Activated CD4-positive, alpha-beta T cell treated with anti-CD3 and anti-CD28 coated beads for 36 hours (primary cell): ENCODE results near the gene TFEB. TPM values are rescaled to one million over a fixed set of nuclear protein-coding genes. Genes with fewer than 3 reads are reported as not detected.
"Not testable (repeated sequence)": the region's sequence is repeated elsewhere in the genome, so short reads cannot be mapped to it uniquely, and the experiment has no call there.

Source experiments
- ATAC-seq: fragments of 200-7000 bp; cut with Tn5 transposase; one replicate; pipeline ENCODE4 v1.10.0; 2021; ENCODE audit warnings: mild to moderate bottlenecking, moderate library complexity
- CTCF ChIA-PET: fragments of 350-600 bp; sonication (Branson Sonifier 250); formaldehyde crosslinking; loops from one replicate; lab custom pipeline; 2021; ENCODE audit warnings: antibody characterized with exemption; lab: Charles Lee
- POLR2A ChIA-PET: fragments of 350-600 bp; sonication (Branson Sonifier 250); formaldehyde crosslinking; loops from one replicate; lab custom pipeline; 2021; ENCODE audit warnings: antibody characterized with exemption, inconsistent platforms; lab: Charles Lee
- DNase-seq: peaks from one replicate; pipeline ENCODE4 v3.0.0-alpha.2; 2020
- H3K27ac Mint-ChIP-seq: one replicate; pipeline ENCODE4 v1.8.0; 2021; ENCODE audit warnings: mixed read lengths
- H3K27me3 Mint-ChIP-seq: one replicate; pipeline ENCODE4 v1.8.0; 2021; ENCODE audit warnings: mixed read lengths
- H3K36me3 Mint-ChIP-seq: one replicate; pipeline ENCODE4 v1.8.0; 2021; ENCODE audit warnings: low read depth, mixed read lengths
- H3K4me1 Mint-ChIP-seq: one replicate; pipeline ENCODE4 v1.8.0; 2021; ENCODE audit warnings: mixed read lengths
- H3K4me3 Mint-ChIP-seq: one replicate; pipeline ENCODE4 v1.8.0; 2021; ENCODE audit warnings: mild to moderate bottlenecking, moderate library complexity, mixed read lengths
- H3K9me3 Mint-ChIP-seq: one replicate; pipeline ENCODE4 v1.8.0; 2021; ENCODE audit warnings: low read depth, mixed read lengths
- intact Hi-C, 2 experiments: fragments of 100-400 bp; cut with DNase I in 1 of 2; cut with micrococcal nuclease in 1 of 2; formaldehyde crosslinking; loops; one replicate each; pipeline versions ENCODE4 v1.14.2 to v1.15.1; 2022 to 2024; cut with DNase I, micrococcal nuclease
- total RNA-seq, 2 experiments: library from RNA; stranded (reverse); gene quantifications; one replicate each; pipeline ENCODE4 v1.2.3, GENCODE V29; 2021

Gene TFEB
- total RNA-seq, 2 experiments from 2014 or later = 8.5 to 9.2 TPM

GRCh38 chr6:41777551-41778285 is 42.3 kb upstream of the TFEB start:
- Mint-ChIP-seq H3K9me3 (no peaks in the 10 kb centered on the region), H3K36me3 (peaks cover 3% of the 10 kb centered on the region), H3K4me3 (no peak overlapping the region), H3K27ac (no peak overlapping the region), H3K4me1 (peaks cover 18% of the 10 kb centered on the region), H3K27me3 (peaks cover 7% of the 10 kb centered on the region)
- intact Hi-C loops = loop anchor here in 1 of 2 experiments (5.0 to 10.0 kb wide), 2 partner anchors 73 to 175 kb away; no protein-coding TSS in a partner anchor
- DNase-seq (no peak), ATAC-seq (no peak)
- ChIA-PET CTCF (interaction anchor here (0.5 to 3.4 kb wide), 4 partner anchors 9 to 439 kb away, joined by 3 to 24 read pairs (median 4); partner anchors contain the start of gene TOMM6), POLR2A (interaction anchor here (0.6 kb wide), 1 partner anchor 10 kb away, joined by 5 read pairs; the partner anchor contains the start of gene TOMM6)

- H3K4me1 Mint-ChIP-seq = peaks cover 12% of the 10 kb centered on the region
- intact Hi-C loops = loop anchor here in 1 of 2 experiments (5.0 to 10.0 kb wide), 2 partner anchors 71 to 173 kb away; no protein-coding TSS in a partner anchor
- CTCF ChIA-PET = interaction anchor here (0.5 to 3.4 kb wide), 6 partner anchors 9 to 1015 kb away, joined by 3 to 24 read pairs (median 3); partner anchors contain the start of gene TOMM6
These were observed 40.0 kb upstream of the TFEB start for GRCh38 chr6:41775293-41775882.

GRCh38 chr6:41774841-41775240 is 39.4 kb upstream of the TFEB start:
- CTCF ChIA-PET = interaction anchor here (0.5 to 1.7 kb wide), 3 partner anchors 10 to 1015 kb away, joined by 3 to 5 read pairs (median 3); no protein-coding TSS in a partner anchor
- Mint-ChIP-seq H3K9me3 (no peaks in the 10 kb centered on the region), H3K27me3 (no peaks in the 10 kb centered on the region), H3K4me3 (no peak overlapping the region), H3K4me1 (peaks cover 10% of the 10 kb centered on the region), H3K36me3 (peaks cover 8% of the 10 kb centered on the region), H3K27ac (no peak overlapping the region)
- ATAC-seq (no peak), DNase-seq (no peak)
- intact Hi-C loops = loop anchor here in 1 of 2 experiments (5.0 to 10.0 kb wide), 2 partner anchors 70 to 173 kb away; no protein-coding TSS in a partner anchor
- POLR2A ChIA-PET = no interaction called here

More at GRCh38 chr6:41775293-41775882, 40.0 kb upstream of the TFEB start:
- no peak for ATAC-seq
- Mint-ChIP-seq H3K36me3 (peaks cover 8% of the 10 kb centered on the region), H3K27me3 (no peaks in the 10 kb centered on the region), H3K9me3 (no peaks in the 10 kb centered on the region), H3K4me3 (no peak overlapping the region), H3K27ac (no peak overlapping the region)
- POLR2A ChIA-PET = no interaction called here
- no peak for DNase-seq

- DNase-seq (no peak), ATAC-seq (no peak)
- no peaks in the 10 kb centered on the region for H3K9me3 Mint-ChIP-seq
- ChIA-PET POLR2A (no interaction called here), CTCF (no interaction called here)
- H3K27me3 Mint-ChIP-seq = no peaks in the 10 kb centered on the region
- peaks cover 8% of the 10 kb centered on the region for H3K4me1 Mint-ChIP-seq
- H3K4me3 Mint-ChIP-seq = no peak overlapping the region
- H3K36me3 Mint-ChIP-seq = peaks cover 4% of the 10 kb centered on the region
- intact Hi-C loops = loop anchor here in 1 of 2 experiments (10.0 kb wide), 1 partner anchor 67 kb away; no protein-coding TSS in a partner anchor
- no peak overlapping the region for H3K27ac Mint-ChIP-seq
These were observed 35.9 kb upstream of the TFEB start for GRCh38 chr6:41771058-41771983.

- Mint-ChIP-seq H3K27ac (no peak overlapping the region), H3K36me3 (peaks cover 4% of the 10 kb centered on the region), H3K4me3 (no peak overlapping the region), H3K27me3 (no peaks in the 10 kb centered on the region), H3K4me1 (peaks cover 8% of the 10 kb centered on the region), H3K9me3 (no peaks in the 10 kb centered on the region)
- ATAC-seq (no peak), DNase-seq (no peak)
- POLR2A ChIA-PET = no interaction called here
- CTCF ChIA-PET = no interaction called here
- intact Hi-C loops = loop anchor here in 1 of 2 experiments (10.0 kb wide), 1 partner anchor 66 kb away; no protein-coding TSS in a partner anchor
These were observed 35.1 kb upstream of the TFEB start for GRCh38 chr6:41770381-41771057.

GRCh38 chr6:41769376-41769775 is 34.0 kb upstream of the TFEB start:
- H3K27me3 Mint-ChIP-seq = no peaks in the 10 kb centered on the region
- intact Hi-C loops = no loop called here
- ChIA-PET CTCF (interaction anchor here (1.4 kb wide), 1 partner anchor 401 kb away, joined by 3 read pairs; no protein-coding TSS in a partner anchor), POLR2A (no interaction called here)
- peaks cover 8% of the 10 kb centered on the region for H3K4me1 Mint-ChIP-seq
- H3K4me3 Mint-ChIP-seq = no peak overlapping the region
- DNase-seq = no peak
- no peaks in the 10 kb centered on the region for H3K9me3 Mint-ChIP-seq
- H3K36me3 Mint-ChIP-seq = peaks cover 4% of the 10 kb centered on the region
- no peak for ATAC-seq
- H3K27ac Mint-ChIP-seq = no peak overlapping the region

GRCh38 chr6:41768545-41769308 is 33.3 kb upstream of the TFEB start:
- no peak for DNase-seq
- Mint-ChIP-seq H3K36me3 (peaks cover 4% of the 10 kb centered on the region), H3K4me3 (no peak overlapping the region), H3K27ac (no peak overlapping the region), H3K27me3 (no peaks in the 10 kb centered on the region), H3K4me1 (peaks cover 8% of the 10 kb centered on the region), H3K9me3 (no peaks in the 10 kb centered on the region)
- intact Hi-C loops = no loop called here
- ATAC-seq = peak; percentile 19
- ChIA-PET POLR2A (no interaction called here), CTCF (interaction anchor here (0.9 to 1.4 kb wide), 2 partner anchors 19 to 400 kb away, joined by 3 read pairs; no protein-coding TSS in a partner anchor)

GRCh38 chr6:41767112-41767833 is 31.9 kb upstream of the TFEB start:
- ATAC-seq (no peak), DNase-seq (no peak)
- H3K27me3 Mint-ChIP-seq = no peaks in the 10 kb centered on the region
- no peaks in the 10 kb centered on the region for H3K9me3 Mint-ChIP-seq
- ChIA-PET CTCF (interaction anchor here (0.9 kb wide), 1 partner anchor 21 kb away, joined by 3 read pairs; no protein-coding TSS in a partner anchor), POLR2A (no interaction called here)
- H3K4me1 Mint-ChIP-seq = peaks cover 8% of the 10 kb centered on the region
- H3K27ac Mint-ChIP-seq = no peak overlapping the region
- no peak overlapping the region for H3K4me3 Mint-ChIP-seq
- intact Hi-C loops = no loop called here
- H3K36me3 Mint-ChIP-seq = peaks cover 3% of the 10 kb centered on the region

- H3K27me3 Mint-ChIP-seq, H3K9me3 Mint-ChIP-seq, ATAC-seq, H3K36me3 Mint-ChIP-seq, intact Hi-C loops, H3K4me1 Mint-ChIP-seq, POLR2A ChIA-PET, DNase-seq, H3K4me3 Mint-ChIP-seq, H3K27ac Mint-ChIP-seq: not testable (repeated sequence)
- CTCF ChIA-PET = interaction anchor here (0.7 to 0.8 kb wide), 2 partner anchors 85 to 211 kb away, joined by 4 to 5 read pairs; no protein-coding TSS in a partner anchor
These were observed 30.7 kb upstream of the TFEB start for GRCh38 chr6:41766043-41766664.
